Left forelimb (tissue), 1 donor: Measurements from ENCODE around the gene INHBC.
"Not testable (repeated sequence)": the region's sequence is repeated elsewhere in the genome, so short reads cannot be mapped to it uniquely, and the experiment has no call there.

Experiments used
- DNase-seq: peaks from one replicate; pipeline ENCODE4 v3.0.0-alpha.2; 2018; ENCODE audit warnings: low spot score

INHBC gene, protein sequence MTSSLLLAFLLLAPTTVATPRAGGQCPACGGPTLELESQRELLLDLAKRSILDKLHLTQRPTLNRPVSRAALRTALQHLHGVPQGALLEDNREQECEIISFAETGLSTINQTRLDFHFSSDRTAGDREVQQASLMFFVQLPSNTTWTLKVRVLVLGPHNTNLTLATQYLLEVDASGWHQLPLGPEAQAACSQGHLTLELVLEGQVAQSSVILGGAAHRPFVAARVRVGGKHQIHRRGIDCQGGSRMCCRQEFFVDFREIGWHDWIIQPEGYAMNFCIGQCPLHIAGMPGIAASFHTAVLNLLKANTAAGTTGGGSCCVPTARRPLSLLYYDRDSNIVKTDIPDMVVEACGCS

DNA sequence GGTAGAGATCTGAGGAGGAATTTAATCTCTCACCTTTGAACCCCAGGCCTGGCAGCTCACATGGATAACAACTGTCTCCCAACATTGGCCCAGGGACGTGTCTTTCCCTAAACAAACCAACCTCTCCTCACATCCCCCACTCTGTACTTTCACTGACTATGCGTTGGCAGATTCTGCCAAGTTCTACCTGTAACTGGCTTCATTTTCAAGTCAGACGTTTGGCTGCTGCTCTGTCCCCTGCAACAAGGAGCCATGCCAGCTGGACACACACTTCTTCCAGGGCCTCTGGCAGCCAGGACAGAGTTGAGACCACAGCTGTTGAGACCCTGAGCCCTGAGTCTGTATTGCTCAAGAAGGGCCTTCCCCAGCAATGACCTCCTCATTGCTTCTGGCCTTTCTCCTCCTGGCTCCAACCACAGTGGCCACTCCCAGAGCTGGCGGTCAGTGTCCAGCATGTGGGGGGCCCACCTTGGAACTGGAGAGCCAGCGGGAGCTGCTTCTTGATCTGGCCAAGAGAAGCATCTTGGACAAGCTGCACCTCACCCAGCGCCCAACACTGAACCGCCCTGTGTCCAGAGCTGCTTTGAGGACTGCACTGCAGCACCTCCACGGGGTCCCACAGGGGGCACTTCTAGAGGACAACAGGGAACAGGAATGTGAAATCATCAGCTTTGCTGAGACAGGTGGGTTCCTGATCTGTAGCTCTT, at the start of gene INHBC:
INHBC (plus strand) TSS at position 268 of the 707 bp plus-strand sequence; CDS start at position 371, 103 bp downstream.
- DNase-seq, result no peak

DNA sequence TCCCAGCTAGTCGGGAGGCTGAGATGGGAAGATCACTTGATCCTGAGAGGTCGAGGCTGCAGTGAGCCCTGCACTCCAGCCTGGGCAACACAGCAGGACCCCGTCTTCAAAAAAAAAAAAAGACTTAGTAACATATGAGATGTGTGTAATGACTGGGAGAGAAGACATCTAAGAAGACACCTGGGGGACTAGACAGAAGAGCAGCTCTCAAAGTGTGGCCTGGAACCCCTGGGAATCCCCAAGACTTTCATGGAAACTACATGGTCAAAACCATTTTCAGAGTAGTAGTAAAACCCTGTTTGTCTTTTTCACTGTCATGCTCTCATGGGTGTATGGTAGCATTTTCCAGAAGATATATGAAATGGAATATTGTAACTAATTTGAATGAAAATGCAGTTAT, 49.0 kb upstream of the INHBC start:
- DNase-seq, result no peak

DNA sequence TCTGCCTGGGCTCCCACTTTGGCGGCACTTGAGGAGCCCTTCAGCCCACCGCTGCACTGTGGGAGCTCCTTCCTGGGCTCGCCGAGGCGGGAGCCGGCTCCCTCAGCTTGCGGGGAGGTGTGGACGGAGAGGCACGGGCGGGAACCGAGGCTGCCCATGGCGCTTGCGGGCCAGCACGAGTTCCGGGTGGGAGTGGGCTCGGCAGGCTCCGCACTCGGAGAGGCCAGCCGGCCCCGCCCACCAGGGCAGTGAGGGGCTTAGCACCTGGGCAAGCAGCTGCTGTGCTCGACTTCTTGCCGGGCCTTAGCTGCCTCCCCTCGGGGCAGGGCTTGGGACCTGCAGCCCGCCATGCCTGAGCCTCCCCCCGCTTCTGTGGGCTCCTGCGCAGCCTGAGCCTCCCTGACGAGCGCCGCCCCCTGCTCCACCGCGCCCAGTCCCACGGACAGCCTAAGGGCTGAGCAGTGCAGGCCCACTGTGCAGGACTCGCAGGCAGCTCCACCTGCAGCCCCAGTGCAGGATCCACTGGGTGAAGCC, 48.3 kb upstream of the INHBC start:
- no peak for DNase-seq

DNA sequence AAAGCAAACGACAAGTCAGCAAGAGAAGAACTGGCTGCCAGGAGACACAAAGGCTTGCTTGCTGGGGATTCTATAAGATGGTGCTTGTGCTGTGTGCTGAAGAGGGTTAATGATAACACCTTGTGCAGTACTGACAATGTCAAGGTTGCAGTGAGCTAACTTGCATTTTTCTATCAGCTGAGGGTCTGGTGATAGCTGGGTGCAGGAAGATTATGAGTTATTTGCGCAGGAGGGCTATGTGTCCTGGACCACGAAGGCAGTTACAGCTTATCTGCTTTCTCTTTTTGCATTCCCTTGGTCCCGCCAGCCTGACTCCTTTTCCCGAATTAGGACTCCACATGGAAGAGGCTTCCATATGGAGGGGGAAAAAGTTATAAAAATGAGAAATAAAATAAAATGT, 46.2 kb upstream of the INHBC start:
- no peak for DNase-seq

DNA sequence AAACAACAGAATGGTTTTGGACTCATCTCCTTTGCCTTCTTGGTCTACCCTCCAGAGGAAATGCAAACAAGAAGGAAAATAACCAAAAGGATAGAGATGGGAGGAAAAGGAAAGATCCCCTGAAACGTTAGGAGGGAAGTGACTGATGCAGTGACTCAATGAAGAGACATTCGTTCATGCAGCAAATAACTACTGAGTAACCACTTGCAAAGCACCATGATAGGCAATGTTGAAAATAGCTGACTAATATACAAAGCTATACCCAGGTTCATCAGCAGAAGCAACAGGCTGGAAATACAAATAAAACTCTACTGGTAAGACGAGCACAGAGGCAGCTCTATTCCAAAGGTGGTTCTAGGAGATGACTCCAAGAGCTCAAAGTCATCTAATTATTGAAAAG, 45.6 kb upstream of the INHBC start:
- DNase-seq, result no peak

DNA sequence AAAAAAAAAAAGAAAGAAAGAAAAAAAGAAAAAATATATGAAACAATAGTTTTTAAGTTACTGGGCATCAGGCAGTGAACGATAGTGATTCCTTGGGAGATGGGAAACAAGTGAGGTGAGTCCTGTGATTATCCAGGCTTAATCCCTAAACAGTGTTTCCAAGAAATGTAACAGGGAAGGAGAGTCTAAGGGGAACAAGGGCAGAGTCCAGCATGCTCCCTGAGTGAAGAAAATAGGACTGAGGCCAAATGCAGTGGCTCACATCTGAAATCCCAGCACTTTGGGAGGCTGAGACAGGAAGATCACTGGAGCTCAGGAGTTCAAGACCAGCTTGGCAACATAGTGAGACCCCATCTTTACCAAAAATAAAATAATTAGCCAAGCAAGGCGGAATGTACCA, 44.4 kb upstream of the INHBC start:
- DNase-seq, result no peak

DNA sequence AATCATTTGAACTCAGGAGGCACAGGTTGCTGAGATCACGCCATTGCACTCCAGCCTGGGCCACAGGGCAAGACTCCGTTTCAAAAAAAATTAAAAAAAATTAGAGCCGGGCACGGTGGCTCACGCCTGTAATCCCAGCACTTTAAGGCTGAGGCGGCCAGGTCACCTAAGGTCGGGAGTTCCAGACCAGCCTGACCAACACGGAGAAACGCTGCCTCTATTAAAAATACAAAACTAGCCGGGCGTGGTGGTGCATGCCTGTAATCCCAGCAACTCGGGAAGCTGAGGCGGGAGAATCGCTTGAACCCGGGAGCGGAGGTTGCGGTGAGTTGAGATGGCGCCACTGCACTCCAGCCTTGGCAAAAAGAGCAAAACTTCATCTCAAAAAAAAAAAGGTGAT, 39.5 kb upstream of the INHBC start:
- DNase-seq, result no peak

DNA sequence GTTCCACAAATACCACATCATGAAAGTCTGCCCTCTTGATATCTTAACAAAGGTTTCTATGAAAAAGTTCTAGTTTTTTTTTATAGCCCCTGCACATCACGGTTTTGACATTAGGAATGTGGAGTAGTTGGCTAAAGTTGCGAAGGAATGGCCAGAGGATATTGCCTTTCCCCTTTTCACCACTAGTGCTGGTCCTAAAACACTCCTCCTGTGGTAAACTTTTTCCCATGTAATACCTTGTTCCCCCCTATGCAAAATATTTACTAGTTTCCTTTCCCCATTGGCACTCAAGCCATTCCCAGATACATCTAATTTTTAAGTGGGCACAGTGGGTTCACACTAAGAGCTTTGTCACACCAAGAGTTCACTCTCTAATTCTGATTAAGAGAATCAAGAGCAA, 37.1 kb upstream of the INHBC start:
- no peak for DNase-seq

DNA sequence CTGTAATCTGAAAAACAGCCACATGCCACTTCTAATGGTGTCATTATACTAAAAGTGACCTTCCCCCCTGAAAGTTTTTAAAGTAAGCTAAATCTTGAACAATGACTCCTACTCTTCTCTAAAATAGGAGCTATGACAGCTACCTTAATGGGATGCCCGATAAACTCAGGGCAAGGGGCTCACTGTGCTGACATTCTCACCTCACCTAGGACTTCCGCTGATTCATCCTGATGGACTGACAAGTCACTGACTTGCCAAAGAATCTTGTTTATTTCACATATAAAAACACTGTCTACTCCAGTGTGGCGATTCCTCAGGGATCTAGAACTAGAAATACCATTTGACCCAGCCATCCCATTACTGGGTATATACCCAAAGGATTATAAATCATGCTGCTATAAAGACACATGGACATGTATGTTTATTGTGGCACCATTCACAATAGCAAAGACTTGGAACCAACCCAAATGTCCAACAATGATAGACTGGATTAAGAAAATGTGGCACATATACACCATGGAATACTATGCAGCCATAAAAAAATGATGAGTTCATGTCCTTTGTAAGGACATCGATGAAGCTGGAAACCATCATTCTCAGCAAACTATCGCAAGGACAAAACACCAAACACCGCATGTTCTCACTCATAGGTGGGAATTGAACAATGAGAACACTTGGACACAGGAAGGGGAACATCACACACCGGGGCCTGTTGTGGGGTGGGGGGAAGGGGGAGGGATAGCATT, 34.7 kb upstream of the INHBC start:
- not testable (repeated sequence) for DNase-seq

DNA sequence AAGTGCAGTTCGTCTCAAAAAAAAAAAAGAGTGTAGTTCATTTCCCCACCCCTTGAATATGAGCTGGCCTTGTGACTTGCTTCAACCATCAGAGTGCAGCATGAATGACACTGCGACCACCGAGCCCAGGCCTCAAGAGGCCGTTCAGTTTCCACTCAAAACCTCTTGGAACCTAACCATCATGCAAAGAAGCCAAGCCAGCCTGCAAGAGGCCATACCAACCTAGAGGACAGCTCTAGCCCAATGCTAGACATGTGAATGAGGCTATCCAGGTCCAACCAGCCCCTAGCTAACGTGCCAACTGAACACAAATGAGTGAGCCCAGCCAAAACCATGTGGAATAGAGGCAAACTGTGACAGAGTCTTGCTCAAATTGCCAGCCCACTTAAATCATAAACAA, 33.4 kb upstream of the INHBC start:
- DNase-seq, result no peak

DNA sequence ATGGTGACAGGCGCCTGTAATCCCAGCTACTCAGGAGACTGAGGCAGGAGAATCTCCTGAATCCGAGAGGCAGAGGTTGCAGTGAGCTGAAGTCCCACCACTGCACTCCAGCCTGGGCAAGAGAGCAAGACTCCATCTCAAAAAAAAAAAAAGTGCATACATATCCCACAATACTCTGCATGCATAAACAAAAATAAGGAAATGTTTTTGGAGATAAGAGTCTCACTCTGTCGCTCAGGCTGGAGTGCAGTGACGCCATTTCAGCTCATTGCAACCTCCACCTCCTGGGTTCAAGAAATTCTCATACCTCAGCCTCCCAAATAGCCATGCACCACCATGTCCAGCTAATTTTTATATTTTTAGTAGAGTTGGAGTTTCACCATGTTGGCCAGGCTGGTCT, 32.4 kb upstream of the INHBC start:
- not testable (repeated sequence) for DNase-seq

DNA sequence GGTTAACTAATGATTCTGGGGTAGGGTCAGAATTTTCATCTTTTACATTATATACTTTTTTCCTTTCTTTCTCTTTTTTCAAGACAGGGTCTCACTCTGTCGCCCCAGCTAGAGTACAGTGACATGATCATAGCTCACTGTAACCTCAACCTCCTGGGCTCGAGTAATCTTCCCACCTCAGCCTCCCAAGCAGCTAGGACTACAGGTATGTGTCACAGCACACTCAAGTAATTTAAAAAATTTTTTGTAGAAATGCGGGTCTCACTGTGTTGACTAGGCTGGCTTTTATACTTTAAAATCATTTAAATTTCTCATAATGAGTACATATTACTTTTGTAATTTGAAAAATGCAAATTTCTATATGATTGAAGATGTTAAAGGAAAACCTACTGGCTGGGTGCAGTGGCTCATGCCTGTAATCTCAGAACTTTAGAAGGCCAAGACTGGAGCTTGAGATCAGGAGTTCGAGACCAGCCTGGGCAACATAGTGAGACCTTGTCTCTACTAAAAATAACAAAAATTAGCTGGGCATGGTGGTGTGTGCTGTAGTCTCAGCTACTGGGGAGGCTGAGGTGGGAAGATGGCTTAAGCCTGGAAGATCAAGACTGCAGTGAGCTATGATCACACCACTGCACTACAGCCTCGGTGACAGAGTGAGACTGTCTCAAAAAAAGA, 29.5 kb upstream of the INHBC start:
- DNase-seq, result no peak

DNA sequence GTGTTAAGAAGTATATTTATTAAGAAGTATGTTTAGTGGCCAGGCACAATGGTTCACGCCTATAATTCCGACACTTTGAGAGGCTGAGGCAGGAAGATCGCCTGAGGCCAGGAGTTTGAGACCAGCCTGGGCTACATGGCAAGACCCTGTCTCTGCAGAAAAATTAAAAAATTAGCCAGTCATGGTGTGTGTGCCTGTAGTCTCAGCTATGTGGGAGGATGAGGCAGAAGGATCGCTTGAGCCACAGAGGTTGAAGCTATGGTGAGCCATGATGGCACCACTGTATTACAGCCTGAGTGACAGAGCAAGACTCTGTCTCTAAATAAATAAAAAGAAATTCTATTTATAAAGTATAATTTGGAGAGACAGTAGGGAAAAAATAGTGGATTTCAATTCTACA, 24.1 kb upstream of the INHBC start:
- DNase-seq, result no peak

DNA sequence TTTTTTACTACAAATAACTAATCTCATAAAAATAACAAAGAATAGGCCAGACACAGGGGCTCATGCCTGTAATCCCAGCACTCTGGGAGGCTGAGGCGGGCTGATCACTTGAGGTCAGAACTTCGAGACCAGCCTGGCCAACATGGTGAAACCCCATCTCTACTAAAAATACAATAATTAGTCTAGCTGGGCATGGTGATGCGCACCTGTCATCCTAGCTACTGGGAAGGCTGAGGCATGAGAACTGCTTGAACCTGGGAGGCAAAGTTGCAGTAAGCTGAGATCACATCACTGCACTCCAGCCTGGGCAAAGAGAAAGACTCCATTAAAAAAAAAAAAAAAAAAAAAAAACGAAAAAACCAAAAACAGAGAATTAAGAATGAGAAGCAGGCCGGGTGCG, 20.4 kb upstream of the INHBC start:
- not testable (repeated sequence) for DNase-seq

DNA sequence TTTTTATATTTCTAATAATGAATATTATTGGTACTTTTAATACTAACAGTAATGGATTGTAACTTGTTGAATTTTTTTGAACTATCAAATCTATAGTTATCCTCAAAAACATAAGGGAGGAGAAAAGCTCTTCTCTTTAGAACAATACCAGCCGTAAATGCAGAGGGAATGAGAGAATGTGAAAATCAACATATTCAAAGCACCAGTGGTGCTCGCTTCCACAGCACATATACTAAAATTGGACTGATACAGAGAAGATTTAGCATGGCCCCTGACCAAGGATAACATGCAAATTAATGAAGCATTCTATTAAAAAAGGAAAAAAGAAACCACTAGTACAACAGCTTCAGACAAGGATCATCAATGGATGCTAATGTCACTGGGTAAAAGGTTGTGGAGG, 19.5 kb upstream of the INHBC start:
- no peak for DNase-seq

DNA sequence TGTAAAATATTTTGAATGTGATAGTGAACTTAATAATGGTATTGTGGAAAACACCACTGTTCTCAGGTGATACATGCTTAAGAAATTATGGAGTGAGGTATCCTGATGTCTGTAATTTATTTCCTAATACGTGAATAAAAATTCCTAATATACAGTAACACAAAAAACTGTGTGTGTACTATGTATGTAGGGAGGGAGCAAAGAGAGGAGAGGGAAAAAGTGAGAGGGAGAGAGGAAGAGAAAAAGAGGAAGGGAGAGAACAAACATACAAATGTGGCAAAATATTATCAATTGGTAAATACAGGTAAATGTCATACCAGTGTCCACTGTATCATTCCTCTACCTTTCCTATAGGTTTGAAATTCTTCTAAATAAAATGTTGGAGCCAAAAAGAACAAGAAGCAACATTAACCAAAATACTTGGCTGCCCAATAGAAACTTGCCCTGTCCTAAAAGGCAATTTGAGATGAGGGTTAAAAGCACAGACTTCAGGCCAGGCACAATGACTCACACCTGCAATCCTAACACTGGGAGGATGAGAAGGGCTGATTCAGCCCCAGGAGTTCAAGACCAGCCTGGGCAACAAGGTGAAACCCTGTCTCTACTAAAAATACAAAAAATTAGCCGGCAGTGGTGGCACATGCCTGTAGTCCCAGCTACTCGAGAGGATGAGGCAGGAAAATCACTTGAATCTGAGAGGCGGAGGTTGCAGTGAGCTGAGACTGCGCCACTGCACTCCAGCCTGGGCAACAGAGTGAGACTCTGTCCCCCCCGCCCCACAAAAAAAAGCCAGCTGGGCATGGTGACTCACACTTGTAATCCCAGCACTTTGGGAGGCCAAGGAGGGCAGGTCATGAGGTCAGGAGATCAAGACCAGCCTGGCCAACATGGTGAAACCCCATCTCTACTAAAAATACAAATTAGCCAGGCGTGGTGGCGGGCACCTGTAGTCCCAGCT, 18.3 kb upstream of the INHBC start:
- no peak for DNase-seq

DNA sequence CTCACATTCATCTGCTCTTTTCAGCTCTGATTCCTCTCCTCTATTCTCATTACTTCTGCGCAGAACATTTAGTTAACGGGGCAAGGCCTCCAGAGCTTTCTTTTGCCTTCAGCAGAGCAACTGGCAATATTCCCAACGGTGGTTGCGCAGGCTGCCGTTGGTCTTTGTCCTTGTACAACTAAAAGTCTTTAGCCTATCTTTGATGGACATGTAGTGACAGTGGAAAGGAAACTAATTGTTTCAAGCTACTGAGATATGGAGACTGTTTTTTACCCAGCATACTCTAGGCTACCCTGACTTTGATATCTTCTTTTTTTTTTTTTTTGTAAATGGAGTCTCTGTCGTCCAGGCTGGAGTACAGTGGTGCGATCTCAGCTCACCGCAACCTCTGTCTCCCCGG, 16.3 kb upstream of the INHBC start:
- DNase-seq, result no peak

DNA sequence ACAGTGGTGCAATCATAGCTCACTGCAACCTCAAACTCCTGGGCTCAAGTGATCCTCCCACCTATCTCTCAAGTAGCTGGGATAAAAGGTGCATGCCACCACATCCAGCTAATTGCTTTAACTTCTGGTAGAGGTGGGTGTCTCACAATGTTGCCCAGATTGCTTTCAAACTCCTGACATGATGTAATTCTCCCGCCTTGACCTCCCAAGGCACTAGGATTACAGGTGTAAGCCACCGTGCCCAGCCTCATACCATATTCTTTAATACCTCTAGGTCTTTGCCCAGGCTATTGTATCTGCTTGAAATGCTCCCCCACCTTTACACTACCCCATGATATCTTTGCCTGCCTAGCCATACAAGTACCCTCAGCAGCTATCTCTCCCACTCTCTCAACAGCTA, 15.1 kb upstream of the INHBC start:
- no peak for DNase-seq

DNA sequence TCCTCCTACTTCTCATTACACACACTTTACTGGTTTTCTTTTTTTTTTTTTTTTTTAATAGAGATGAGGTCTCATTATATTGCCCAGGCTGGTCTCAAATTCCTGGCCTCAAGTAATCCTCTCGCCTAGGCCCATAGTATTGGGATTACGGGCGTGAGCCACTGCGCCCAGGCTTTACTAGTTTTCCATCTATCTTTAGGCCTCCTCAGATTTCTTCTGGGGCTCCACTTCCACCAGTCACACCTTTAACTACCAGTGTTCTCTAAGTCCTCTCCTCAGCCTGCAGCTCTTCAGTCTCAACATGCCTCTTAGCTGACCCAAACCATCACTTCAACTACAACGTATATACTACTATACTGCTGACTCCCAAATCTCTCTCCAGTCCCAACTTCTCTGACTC, 14.1 kb upstream of the INHBC start:
- no peak for DNase-seq

DNA sequence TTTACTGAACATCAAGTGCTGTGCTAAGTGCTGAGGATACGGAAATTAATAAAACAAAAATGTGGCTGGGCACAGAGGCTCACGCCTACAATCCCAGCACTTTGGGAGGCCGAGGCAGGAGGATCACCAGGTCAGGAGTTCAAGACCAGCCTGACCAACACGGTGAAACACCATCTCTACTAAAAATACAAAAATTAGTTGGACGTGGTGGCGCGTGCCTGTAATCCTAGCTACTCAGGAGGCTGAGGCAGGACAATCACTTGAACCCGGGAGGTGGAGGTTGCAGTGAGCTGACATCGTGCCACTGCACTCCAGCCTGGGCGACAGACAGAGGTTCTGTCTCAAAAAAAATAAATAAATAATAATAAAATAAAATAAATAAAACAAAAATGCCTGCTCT, 7.6 kb upstream of the INHBC start:
- DNase-seq, result not testable (repeated sequence)

DNA sequence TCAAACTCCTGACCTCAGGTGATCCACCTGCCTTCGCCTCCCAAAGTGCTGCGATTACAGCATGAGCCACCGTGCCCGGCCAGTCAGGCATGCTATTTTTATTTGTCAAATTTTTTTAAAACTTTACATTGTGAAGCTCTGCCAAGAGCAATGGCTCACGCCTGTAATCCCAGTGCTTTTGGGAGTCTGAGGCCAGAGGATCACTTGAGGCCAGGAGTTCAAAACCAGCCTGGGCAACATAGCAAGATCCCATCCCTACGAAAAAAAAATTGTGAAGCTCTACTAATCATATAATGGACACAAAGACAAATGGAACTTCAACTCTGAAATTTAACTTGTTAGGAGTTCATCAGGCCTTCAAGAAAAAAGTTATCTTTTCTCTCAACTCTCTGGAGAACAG, 5.6 kb upstream of the INHBC start:
- no peak for DNase-seq
